Muscle layer of duodenum (tissue), 2 donors: ENCODE results near the gene CSNK1D.

ENCODE experiments used
- H3K27ac ChIP-seq: one replicate; pipeline ENCODE4 v1.7.0; 2013; ENCODE audit warnings: mild to moderate bottlenecking, low read length
- H3K27me3 ChIP-seq: one replicate; pipeline ENCODE4 v1.7.0; 2013; ENCODE audit warnings: low read depth, mild to moderate bottlenecking, control low read depth, low read length
- H3K36me3 ChIP-seq, 2 donors: one replicate each; pipeline ENCODE4 v1.7.0; 2013; ENCODE audit warnings: low read length in 2 of 2, control low read depth in 1 of 2, mild to moderate bottlenecking in 1 of 2; ENCODE audit not compliant: insufficient read depth in 2 of 2, control insufficient read depth in 1 of 2
- H3K4me1 ChIP-seq, 2 donors: one replicate each; pipeline ENCODE4 v1.7.0; 2013; ENCODE audit warnings: low read length in 2 of 2, mild to moderate bottlenecking in 2 of 2, control low read depth in 1 of 2, moderate library complexity in 1 of 2; ENCODE audit not compliant: insufficient read depth in 2 of 2, control insufficient read depth in 1 of 2
- H3K4me3 ChIP-seq, 2 donors: one replicate each; pipeline ENCODE4 v1.7.0; 2013; ENCODE audit warnings: low read length in 2 of 2, low read depth in 1 of 2, mild to moderate bottlenecking in 1 of 2
- H3K9me3 ChIP-seq, 2 donors: one replicate each; pipeline ENCODE4 v1.7.0; 2013; ENCODE audit warnings: low read length in 2 of 2, control low read depth in 1 of 2, mild to moderate bottlenecking in 1 of 2; ENCODE audit not compliant: control insufficient read depth in 1 of 2
- donor health status: healthy.

The CSNK1D gene

DNA sequence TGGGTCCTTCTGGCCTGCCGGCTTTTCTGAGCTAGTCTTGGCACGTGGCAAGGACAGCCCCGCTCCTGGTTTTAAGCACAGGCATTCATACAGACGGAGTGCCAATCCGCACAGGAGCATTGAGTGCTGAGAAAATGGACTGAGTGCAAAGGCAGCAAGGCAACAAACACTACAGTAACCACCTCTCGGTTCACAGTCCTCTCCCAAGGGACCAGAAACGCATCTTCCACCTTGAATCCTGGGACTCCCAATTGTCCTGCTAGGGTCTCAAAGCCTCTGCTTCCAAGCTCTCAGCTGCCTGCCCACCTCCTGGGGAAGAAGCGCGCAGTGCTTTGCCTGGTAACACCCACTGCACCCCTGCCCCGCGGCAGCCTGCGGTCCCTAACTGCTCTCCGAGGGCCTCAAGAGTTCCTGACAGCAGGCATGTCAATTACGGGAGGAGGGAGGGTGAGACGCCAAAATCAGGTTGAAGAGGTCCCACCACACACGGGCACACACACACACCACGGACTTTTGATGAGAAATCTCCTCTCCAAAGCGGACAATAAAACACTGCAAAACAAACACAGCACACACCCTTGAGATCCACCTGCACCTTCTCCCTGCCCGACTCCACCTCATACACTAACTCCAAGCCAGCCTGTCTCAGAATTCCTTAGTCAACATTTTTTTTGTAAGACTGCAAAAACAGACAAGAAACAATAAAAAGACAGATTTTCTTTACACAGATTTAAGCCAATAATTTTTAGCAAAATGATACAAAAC is 29.7 kb downstream of the CSNK1D start:
- H3K27me3 ChIP-seq: no peaks in the 10 kb centered on the region
- H3K36me3 ChIP-seq: peaks cover 52 to 55% of the 10 kb centered on the region in 2 donors
- H3K9me3 ChIP-seq: no peaks in the 10 kb centered on the region
- peaks cover 35 to 91% of the 10 kb centered on the region in 2 donors for H3K4me1 ChIP-seq
- no peak overlapping the region for H3K27ac ChIP-seq
- no peak overlapping the region for H3K4me3 ChIP-seq

DNA sequence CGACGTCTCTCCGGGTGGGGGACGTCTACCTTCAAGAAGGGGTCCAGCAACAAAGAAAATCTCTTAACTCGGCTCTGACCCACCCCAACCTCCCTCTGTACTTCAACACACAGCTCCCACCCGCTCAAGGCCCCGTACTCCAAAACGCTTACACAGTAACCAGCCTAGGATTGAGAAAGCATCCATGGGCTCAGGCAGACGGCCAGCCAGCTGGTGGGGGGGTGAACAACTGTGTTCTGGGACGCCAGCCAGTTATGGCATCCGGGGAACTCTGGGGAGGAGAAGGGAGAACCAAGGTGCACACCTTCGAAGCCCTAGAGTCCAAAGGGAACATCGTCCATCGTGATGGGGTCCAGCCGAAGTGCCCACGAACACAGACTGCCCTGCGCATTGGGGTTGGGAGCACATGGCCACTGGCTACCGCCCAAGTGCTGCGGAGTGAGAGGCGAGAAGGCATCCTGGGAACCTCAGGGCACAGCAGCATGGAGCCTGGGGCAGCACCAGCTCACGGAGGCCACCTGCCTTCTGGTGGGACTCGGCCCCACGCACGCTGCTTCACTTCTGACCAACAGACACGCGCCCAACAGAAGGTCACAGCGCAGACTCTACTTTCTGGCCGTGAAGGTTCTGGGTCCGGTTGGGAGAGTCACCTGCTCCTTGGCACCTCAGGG is 30.4 kb downstream of the CSNK1D start:
- Histone ChIP-seq H3K27me3 (no peaks in the 10 kb centered on the region), H3K4me3 (no peak overlapping the region), H3K36me3 (peaks cover 45 to 48% of the 10 kb centered on the region in 2 donors), H3K4me1 (peaks cover 35 to 92% of the 10 kb centered on the region in 2 donors), H3K27ac (no peak overlapping the region), H3K9me3 (no peaks in the 10 kb centered on the region)

DNA sequence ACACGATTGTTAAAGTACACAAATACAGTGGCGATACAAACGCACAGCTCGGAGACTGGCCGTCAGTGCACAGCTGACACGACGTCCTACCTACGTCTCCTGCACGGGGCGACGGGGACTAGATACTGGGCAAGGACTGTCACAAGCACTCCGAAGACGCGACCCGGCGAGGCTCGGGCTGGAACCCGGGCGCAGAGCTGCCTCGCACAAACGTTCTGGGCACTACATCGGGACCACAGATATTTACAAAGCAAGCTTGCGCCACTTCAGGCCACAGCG is 30.9 kb downstream of the CSNK1D start:
- Histone ChIP-seq H3K4me1 (peaks cover 35 to 92% of the 10 kb centered on the region in 2 donors), H3K36me3 (peaks cover 40 to 43% of the 10 kb centered on the region in 2 donors), H3K4me3 (no peak overlapping the region), H3K27ac (no peak overlapping the region), H3K27me3 (no peaks in the 10 kb centered on the region), H3K9me3 (no peaks in the 10 kb centered on the region)

DNA sequence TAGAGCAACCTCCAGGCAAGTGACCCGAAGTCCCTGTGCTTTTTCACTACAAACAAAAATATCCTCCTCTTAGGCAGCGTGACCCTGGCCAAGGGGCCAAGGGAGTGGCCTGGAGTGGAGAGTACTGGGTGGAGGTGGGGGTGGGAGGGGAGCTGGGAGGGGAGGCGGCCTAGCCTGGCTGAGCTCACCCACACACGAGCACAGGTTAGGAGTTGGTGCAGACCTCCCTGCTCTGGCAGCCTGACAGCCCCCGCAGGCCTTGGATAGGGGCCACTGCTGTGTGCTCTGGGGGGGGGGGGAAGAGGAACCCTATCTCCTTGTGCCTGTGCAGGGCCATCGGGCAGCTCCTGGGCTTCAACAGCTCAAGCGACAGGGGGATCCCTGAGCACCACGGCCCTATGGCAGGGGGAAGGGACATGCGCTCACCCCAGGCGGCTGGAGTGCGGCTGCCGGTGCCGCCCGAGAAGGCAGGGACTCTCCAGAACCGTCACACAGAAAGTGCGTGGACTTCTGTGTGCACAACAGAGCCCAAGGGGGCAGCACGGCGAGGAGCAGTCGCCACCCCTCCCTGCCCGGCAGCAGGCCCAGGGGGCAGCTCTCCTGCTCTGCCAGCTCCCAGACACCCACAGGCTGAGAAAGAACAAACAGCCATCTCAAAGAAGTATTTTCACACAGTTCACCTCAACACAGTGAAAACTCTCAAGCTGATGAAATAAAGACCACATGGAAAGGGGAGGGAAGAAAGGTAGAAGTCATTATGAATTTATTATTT is 31.4 kb downstream of the CSNK1D start:
- Histone ChIP-seq H3K27me3 (no peaks in the 10 kb centered on the region), H3K27ac (peak overlapping the region; percentile 16), H3K9me3 (no peaks in the 10 kb centered on the region), H3K4me3 (peak overlapping the region in 1 of 2 donors; percentile 9), H3K36me3 (peaks cover 38 to 41% of the 10 kb centered on the region in 2 donors), H3K4me1 (peaks cover 31 to 88% of the 10 kb centered on the region in 2 donors)

DNA sequence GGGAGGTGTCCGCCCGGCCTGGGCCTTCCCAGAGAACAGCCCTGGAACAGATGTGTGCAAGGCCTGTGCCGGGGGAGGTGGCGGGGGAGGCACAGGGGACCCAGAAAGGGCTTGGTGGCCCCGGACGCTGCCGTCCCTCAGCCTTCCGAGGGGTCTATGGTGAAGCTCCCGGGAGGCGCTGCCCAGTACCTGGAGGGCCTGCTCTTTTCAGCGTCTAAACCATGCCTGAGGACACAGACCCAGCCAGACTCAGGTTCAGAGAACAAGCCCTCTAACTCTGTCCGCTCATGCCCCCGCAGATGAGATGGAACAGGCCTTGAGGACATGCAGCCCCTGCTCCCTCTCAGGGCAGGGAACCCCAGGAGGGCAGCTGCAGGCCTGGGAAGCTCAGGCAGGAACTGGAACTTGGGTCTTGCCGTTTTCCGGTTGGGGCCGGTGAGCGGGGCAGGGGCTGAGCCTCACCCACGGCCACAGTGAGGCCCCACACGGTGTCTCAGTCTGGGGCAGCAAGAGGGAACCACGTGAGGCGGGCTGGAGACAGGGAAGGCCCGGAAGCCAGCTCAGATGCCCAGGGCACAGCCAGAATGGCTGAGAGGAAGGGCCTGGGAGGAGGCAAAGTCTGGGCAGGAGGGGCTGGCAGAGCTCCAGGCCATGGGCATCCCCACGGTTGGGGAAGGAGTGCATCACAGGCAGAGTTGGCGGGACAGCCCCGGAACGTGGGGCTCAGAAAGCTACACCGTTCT is 32.1 kb downstream of the CSNK1D start:
- peaks cover 31 to 35% of the 10 kb centered on the region in 2 donors for H3K36me3 ChIP-seq

DNA sequence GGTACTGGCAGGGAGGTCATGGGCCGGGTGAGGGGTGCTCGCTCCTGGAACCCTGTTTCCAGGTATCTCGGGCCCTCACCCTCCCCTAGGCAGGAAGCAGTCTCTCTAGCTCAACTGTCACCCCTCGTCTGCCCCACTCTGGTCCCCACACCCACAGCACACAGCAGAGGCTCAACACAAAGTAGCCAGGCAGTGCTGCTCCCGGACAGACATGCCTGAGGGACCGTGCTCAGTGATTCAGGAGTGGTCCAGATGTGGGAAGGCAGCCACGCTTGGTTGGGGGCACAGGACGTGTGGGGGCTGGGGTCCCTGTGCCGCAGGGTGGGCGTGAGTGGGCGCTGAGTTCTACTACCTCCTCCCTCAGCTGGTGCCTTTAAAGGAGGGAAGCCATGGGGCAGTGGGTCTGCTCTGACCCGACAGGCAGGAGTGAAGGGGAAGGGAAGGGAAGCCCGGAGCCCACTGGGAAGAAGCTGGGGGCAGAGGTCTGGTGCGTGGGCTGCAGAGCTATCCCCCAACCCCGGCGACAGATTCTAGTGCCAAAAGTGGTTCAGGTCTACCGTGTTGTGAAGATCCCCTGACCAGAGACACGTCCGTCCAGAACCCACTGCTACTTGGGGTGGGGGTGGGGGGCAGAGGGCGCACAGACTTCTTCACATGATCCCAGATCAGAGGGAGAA is 32.9 kb downstream of the CSNK1D start:
- Histone ChIP-seq H3K4me1 (peaks cover 26 to 86% of the 10 kb centered on the region in 2 donors), H3K36me3 (peaks cover 23 to 29% of the 10 kb centered on the region in 2 donors)

More for the DNA sequence above, 32.1 kb downstream of the CSNK1D start:
- Histone ChIP-seq H3K4me3 (peak overlapping the region in 1 of 2 donors; percentile 9), H3K27me3 (no peaks in the 10 kb centered on the region), H3K27ac (peak overlapping the region; percentile 16), H3K9me3 (no peaks in the 10 kb centered on the region), H3K4me1 (peaks cover 26 to 86% of the 10 kb centered on the region in 2 donors)

DNA sequence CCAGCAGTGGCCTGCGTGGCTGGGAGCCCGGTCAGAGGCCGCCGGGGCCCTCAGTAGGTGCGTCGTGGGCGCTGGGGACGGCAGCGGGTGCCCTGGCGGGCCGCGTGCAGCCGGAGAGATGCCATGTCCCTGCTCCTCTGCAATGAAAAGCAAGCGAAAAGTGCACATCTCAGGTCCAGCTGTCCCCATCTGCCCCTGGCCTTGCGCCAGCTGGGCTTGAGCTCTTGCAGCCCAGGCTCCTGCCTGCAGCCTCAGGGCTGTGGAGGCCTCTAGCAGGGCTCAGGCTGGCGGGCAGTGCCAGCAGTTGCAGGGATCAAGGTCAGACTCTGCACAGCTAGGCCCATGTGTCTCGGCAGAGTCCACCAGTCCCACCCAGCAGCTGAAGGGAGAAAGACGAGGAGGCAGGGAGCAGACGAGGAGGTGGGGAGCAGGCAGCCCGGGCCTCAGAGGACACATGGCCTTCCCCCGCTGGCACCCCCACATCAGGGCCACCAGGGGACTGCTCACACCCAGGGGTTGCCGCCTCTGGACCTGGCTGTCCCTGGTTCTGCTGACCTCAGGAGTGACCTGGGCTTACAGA is 33.5 kb downstream of the CSNK1D start:
- peaks cover 17 to 23% of the 10 kb centered on the region in 2 donors for H3K36me3 ChIP-seq
- H3K4me3 ChIP-seq: no peak overlapping the region
- no peaks in the 10 kb centered on the region for H3K27me3 ChIP-seq
- H3K4me1 ChIP-seq: peaks cover 26 to 86% of the 10 kb centered on the region in 2 donors
- H3K27ac ChIP-seq: no peak overlapping the region
- H3K9me3 ChIP-seq: no peaks in the 10 kb centered on the region

More for the DNA sequence above, 32.9 kb downstream of the CSNK1D start:
- Histone ChIP-seq H3K9me3 (no peaks in the 10 kb centered on the region), H3K4me3 (no peak overlapping the region), H3K27ac (no peak overlapping the region), H3K27me3 (no peaks in the 10 kb centered on the region)

DNA sequence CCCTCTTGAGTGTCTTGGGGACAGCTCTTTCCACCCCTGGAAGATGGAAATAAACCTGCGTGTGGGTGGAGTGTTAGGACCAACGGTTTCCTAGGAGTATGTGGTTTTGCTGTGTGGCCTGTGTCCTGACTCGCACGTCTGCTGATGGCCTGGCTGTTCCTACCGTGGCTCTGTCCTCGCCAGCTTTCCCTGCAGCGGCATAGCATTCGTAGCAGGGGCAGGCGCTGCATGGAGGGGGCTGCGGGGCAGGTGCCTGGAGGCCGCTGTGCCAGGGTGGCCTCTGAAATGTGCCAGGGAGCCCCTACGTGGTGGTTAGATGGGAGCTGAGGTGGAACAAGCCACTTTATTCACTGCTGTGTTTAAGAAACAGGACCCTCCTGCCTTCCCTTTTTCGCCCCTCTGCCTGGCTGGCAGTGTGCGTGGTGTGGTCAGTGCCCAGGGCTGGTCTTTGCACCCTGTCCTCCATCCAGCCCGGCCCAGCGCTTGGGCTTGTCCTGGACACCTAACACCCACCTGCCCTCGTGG is 34.0 kb downstream of the CSNK1D start:
- Histone ChIP-seq H3K4me3 (no peak overlapping the region), H3K9me3 (no peaks in the 10 kb centered on the region), H3K27ac (no peak overlapping the region), H3K27me3 (no peaks in the 10 kb centered on the region), H3K4me1 (peaks cover 26 to 81% of the 10 kb centered on the region in 2 donors), H3K36me3 (peaks cover 14 to 17% of the 10 kb centered on the region in 2 donors)

DNA sequence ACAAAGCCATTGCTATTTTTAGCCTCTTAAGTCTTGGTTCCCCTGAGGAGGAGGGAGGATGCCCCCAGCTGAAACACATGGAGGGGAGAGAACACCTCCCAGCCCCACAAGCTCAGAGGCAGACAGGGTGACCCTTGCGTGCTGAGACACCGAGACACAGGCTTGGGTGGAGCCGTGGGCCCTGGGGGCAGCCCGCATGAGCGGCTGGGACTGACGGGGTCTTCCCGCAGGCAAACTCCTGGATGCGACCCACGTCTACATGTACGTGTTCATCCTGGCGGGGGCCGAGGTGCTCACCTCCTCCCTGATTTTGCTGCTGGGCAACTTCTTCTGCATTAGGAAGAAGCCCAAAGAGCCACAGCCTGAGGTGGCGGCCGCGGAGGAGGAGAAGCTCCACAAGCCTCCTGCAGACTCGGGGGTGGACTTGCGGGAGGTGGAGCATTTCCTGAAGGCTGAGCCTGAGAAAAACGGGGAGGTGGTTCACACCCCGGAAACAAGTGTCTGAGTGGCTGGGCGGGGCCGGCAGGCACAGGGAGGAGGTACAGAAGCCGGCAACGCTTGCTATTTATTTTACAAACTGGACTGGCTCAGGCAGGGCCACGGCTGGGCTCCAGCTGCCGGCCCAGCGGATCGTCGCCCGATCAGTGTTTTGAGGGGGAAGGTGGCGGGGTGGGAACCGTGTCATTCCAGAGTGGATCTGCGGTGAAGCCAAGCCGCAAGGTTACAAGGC is 34.9 kb downstream of the CSNK1D start:
- H3K4me1 ChIP-seq: peaks cover 26 to 75% of the 10 kb centered on the region in 2 donors
- H3K9me3 ChIP-seq: no peaks in the 10 kb centered on the region
- H3K36me3 ChIP-seq: peaks cover 6 to 9% of the 10 kb centered on the region in 2 donors
- H3K27me3 ChIP-seq: no peaks in the 10 kb centered on the region
- no peak overlapping the region for H3K27ac ChIP-seq
- H3K4me3 ChIP-seq: peak overlapping the region in 1 of 2 donors; percentile 5
